ENCODE results near the gene TNFSF13.

The TNFSF13 gene

GRCh38 chr17:7573324-7574080, 15.0 kb downstream of the TNFSF13 start:
- Histone ChIP-seq H3K27me3 (ENCODE audit: control insufficient read depth in 5 of 5, insufficient read depth in 4 of 5, low read length in 5 of 5) (no peaks in the 10 kb centered on the region), H3K36me3 (ENCODE audit: control insufficient read depth in 5 of 5, insufficient read depth in 5 of 5, low read length in 5 of 5) (peaks cover 26 to 73% (median 67%) of the 10 kb centered on the region in 5 donors), H3K9me3 (ENCODE audit: control insufficient read depth in 5 of 5, low read length in 5 of 5) (no peaks in the 10 kb centered on the region), H3K9ac (ENCODE audit: low read length in 5 of 5) (peak overlapping the region; percentile 77 to 98 (median 98)), H3K4me1 (ENCODE audit: control insufficient read depth in 5 of 5, insufficient read depth in 5 of 5, low read length in 5 of 5) (peaks cover 12 to 55% (median 42%) of the 10 kb centered on the region in 5 donors), H3K4me3 (ENCODE audit: low read depth in 1 of 5, low read length in 5 of 5) (peak overlapping the region; percentile 84 to 99 (median 98)), H3K27ac (ENCODE audit: low read depth, low read length) (peak overlapping the region; percentile 98)

DNA sequence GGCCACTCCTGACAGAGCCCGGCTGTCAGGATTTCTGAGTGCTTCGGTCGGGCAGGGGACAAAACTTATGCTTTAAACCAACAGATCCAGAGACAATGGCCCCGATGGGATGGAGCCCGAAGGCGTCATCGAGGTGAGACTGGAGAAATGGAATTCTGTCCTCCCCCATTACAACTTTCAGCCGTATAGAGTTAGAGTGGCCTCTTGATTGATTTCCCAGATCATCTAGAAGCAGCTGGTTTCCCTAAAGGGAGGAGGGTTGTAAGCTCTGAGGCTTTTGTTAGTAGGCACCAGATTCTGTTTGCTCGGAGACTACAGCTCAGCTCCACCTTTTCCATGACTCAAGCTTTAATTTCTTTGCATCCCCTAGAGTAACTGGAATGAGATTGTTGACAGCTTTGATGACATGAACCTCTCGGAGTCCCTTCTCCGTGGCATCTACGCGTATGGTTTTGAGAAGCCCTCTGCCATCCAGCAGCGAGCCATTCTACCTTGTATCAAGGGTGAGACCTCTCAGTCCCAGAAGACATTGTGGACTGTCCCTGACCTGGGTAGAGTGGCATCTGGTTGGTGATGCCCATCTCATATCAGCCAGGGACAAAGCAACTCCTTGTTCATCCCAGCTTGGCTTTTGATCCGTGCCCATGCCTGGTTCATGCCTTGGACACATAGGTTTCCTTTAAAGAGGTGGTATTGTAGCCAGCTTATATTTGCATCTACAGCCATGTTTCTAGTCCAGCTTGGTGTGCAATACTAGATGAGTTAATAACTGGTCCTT, 15.8 kb downstream of the TNFSF13 start:
- Histone ChIP-seq H3K9ac (ENCODE audit: low read length in 5 of 5) (peak overlapping the region; percentile 19 to 87 (median 73)), H3K9me3 (ENCODE audit: control insufficient read depth in 5 of 5, low read length in 5 of 5) (no peaks in the 10 kb centered on the region), H3K27ac (ENCODE audit: low read depth, low read length) (peak overlapping the region; percentile 98), H3K4me1 (ENCODE audit: control insufficient read depth in 5 of 5, insufficient read depth in 5 of 5, low read length in 5 of 5) (peaks cover 18 to 64% (median 51%) of the 10 kb centered on the region in 5 donors), H3K4me3 (ENCODE audit: low read depth in 1 of 5, low read length in 5 of 5) (peak overlapping the region; percentile 84 to 99 (median 98)), H3K36me3 (ENCODE audit: control insufficient read depth in 5 of 5, insufficient read depth in 5 of 5, low read length in 5 of 5) (peaks cover 25 to 75% (median 67%) of the 10 kb centered on the region in 5 donors), H3K27me3 (ENCODE audit: control insufficient read depth in 5 of 5, insufficient read depth in 4 of 5, low read length in 5 of 5) (no peaks in the 10 kb centered on the region)

DNA sequence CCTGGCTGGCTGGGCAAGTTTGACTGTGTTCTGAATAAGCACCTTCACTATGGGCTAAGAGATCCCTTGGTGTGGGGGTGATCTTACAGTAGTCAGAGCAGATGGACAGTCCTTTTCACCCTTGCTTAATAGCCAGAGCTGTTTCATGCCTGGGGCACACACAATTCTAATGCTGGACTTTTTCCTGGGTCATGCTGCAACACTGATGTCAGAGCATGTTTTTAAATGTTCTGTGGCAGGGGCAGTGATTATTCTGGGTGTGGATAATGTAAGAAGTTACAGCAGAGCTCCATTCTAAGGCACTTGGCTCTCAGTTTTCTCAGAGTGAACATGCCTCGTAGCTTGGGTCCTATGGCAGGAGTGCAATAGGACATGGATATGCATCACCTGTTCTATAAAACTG, 16.9 kb downstream of the TNFSF13 start:
- Histone ChIP-seq H3K4me1 (ENCODE audit: control insufficient read depth in 5 of 5, insufficient read depth in 5 of 5, low read length in 5 of 5) (peaks cover 24 to 75% (median 62%) of the 10 kb centered on the region in 5 donors), H3K9ac (ENCODE audit: low read length in 5 of 5) (peak overlapping the region in 2 of 5 donors; percentile 73 to 84), H3K9me3 (ENCODE audit: control insufficient read depth in 5 of 5, low read length in 5 of 5) (no peaks in the 10 kb centered on the region), H3K4me3 (ENCODE audit: low read depth in 1 of 5, low read length in 5 of 5) (peak overlapping the region in 3 of 5 donors; percentile 85 to 98 (median 98)), H3K27ac (ENCODE audit: low read depth, low read length) (peak overlapping the region; percentile 98), H3K27me3 (ENCODE audit: control insufficient read depth in 5 of 5, insufficient read depth in 4 of 5, low read length in 5 of 5) (no peaks in the 10 kb centered on the region), H3K36me3 (ENCODE audit: control insufficient read depth in 5 of 5, insufficient read depth in 5 of 5, low read length in 5 of 5) (peaks cover 21 to 66% (median 63%) of the 10 kb centered on the region in 5 donors)

- Histone ChIP-seq H3K9me3 (ENCODE audit: control insufficient read depth in 5 of 5, low read length in 5 of 5) (no peaks in the 10 kb centered on the region), H3K4me1 (ENCODE audit: control insufficient read depth in 5 of 5, insufficient read depth in 5 of 5, low read length in 5 of 5) (peaks cover 28 to 80% (median 67%) of the 10 kb centered on the region in 5 donors), H3K9ac (ENCODE audit: low read length in 5 of 5) (peak overlapping the region in 1 of 5 donors; percentile 12), H3K4me3 (ENCODE audit: low read depth in 1 of 5, low read length in 5 of 5) (peak overlapping the region in 1 of 5 donors; percentile 98), H3K27ac (ENCODE audit: low read depth, low read length) (peak overlapping the region; percentile 98), H3K27me3 (ENCODE audit: control insufficient read depth in 5 of 5, insufficient read depth in 4 of 5, low read length in 5 of 5) (no peaks in the 10 kb centered on the region), H3K36me3 (ENCODE audit: control insufficient read depth in 5 of 5, insufficient read depth in 5 of 5, low read length in 5 of 5) (peaks cover 21 to 64% (median 61%) of the 10 kb centered on the region in 5 donors)
Measured at GRCh38 chr17:7575959-7576358, 17.4 kb downstream of the TNFSF13 start.

- Histone ChIP-seq H3K9ac (ENCODE audit: low read length in 5 of 5) (no peak overlapping the region), H3K27me3 (ENCODE audit: control insufficient read depth in 5 of 5, insufficient read depth in 4 of 5, low read length in 5 of 5) (no peaks in the 10 kb centered on the region), H3K4me3 (ENCODE audit: low read depth in 1 of 5, low read length in 5 of 5) (peak overlapping the region in 2 of 5 donors; percentile 12 to 98)
Measured at GRCh38 chr17:7576432-7576937, 17.9 kb downstream of the TNFSF13 start.

DNA sequence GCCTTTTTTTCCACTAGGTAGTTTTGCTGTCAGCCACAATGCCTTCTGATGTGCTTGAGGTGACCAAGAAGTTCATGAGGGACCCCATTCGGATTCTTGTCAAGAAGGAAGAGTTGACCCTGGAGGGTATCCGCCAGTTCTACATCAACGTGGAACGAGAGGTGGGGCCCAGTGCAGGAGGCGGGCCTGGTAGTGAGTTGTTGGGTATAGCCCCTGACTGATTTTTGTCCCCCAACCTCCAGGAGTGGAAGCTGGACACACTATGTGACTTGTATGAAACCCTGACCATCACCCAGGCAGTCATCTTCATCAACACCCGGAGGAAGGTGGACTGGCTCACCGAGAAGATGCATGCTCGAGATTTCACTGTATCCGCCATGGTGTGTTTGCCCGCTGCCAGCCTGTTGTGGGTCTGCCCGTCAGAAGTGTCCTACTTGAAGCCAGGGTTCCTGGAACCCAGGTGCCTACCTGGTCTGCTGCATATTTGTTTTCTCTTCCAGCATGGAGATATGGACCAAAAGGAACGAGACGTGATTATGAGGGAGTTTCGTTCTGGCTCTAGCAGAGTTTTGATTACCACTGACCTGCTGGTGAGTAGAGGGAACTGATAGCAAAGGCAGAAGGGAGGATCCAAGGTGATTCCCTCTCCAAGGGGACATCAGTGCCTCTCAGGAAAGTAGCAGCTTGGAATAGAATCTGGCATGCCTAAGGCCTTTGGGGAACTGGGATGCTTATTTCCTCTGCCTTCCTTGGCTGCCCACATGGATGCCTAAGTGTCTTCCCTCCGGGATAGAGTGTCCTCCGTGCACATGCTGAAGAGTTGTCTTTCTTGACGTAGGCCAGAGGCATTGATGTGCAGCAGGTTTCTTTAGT, 19.0 kb downstream of the TNFSF13 start:
- Histone ChIP-seq H3K9me3 (ENCODE audit: control insufficient read depth in 5 of 5, low read length in 5 of 5) (no peaks in the 10 kb centered on the region), H3K36me3 (ENCODE audit: control insufficient read depth in 5 of 5, insufficient read depth in 5 of 5, low read length in 5 of 5) (peaks cover 21 to 61% (median 57%) of the 10 kb centered on the region in 5 donors), H3K4me3 (ENCODE audit: low read depth in 1 of 5, low read length in 5 of 5) (peak overlapping the region in 2 of 5 donors; percentile 25 to 96), H3K27ac (ENCODE audit: low read depth, low read length) (peak overlapping the region; percentile 98), H3K9ac (ENCODE audit: low read length in 5 of 5) (no peak overlapping the region), H3K4me1 (ENCODE audit: control insufficient read depth in 5 of 5, insufficient read depth in 5 of 5, low read length in 5 of 5) (peaks cover 26 to 79% (median 72%) of the 10 kb centered on the region in 5 donors), H3K27me3 (ENCODE audit: control insufficient read depth in 5 of 5, insufficient read depth in 4 of 5, low read length in 5 of 5) (no peaks in the 10 kb centered on the region)

More at GRCh38 chr17:7576432-7576937, 17.9 kb downstream of the TNFSF13 start:
- Histone ChIP-seq H3K4me1 (ENCODE audit: control insufficient read depth in 5 of 5, insufficient read depth in 5 of 5, low read length in 5 of 5) (peaks cover 28 to 78% (median 70%) of the 10 kb centered on the region in 5 donors), H3K9me3 (ENCODE audit: control insufficient read depth in 5 of 5, low read length in 5 of 5) (no peaks in the 10 kb centered on the region), H3K36me3 (ENCODE audit: control insufficient read depth in 5 of 5, insufficient read depth in 5 of 5, low read length in 5 of 5) (peaks cover 21 to 61% (median 57%) of the 10 kb centered on the region in 5 donors), H3K27ac (ENCODE audit: low read depth, low read length) (peak overlapping the region; percentile 98)

- H3K9ac ChIP-seq (ENCODE audit: low read length in 5 of 5): peak within 1 kb of the TSS; percentile 60 to 96 (median 83)
- peak within 1 kb of the TSS; percentile 61 to 96 (median 63) for H3K4me3 ChIP-seq (ENCODE audit: low read depth in 1 of 5, low read length in 5 of 5)
- H3K4me1 ChIP-seq (ENCODE audit: control insufficient read depth in 5 of 5, insufficient read depth in 5 of 5, low read length in 5 of 5): peaks cover 23 to 86% (median 76%) of the 10 kb centered on the region in 5 donors
- H3K9me3 ChIP-seq (ENCODE audit: control insufficient read depth in 5 of 5, low read length in 5 of 5): no peaks in the 10 kb centered on the region
- H3K36me3 ChIP-seq (ENCODE audit: control insufficient read depth in 5 of 5, insufficient read depth in 5 of 5, low read length in 5 of 5): peaks cover 21 to 57% (median 51%) of the 10 kb centered on the region in 5 donors
- H3K27ac ChIP-seq (ENCODE audit: low read depth, low read length): peak within 1 kb of the TSS; percentile 98
- H3K27me3 ChIP-seq (ENCODE audit: control insufficient read depth in 5 of 5, insufficient read depth in 4 of 5, low read length in 5 of 5): no peaks in the 10 kb centered on the region
Measured at GRCh38 chr17:7579001-7579833, 20.7 kb downstream of the TNFSF13 start, which contains the start of gene CD68. Gene CD68 (plus strand): TSS chr17:7579638. CDS start chr17:7579678, 40 bp downstream.

- Histone ChIP-seq H3K4me3 (ENCODE audit: low read depth in 1 of 5, low read length in 5 of 5) (peak overlapping the region; percentile 61 to 96 (median 63)), H3K9me3 (ENCODE audit: control insufficient read depth in 5 of 5, low read length in 5 of 5) (no peaks in the 10 kb centered on the region), H3K4me1 (ENCODE audit: control insufficient read depth in 5 of 5, insufficient read depth in 5 of 5, low read length in 5 of 5) (peaks cover 24 to 86% (median 76%) of the 10 kb centered on the region in 5 donors), H3K36me3 (ENCODE audit: control insufficient read depth in 5 of 5, insufficient read depth in 5 of 5, low read length in 5 of 5) (peaks cover 18 to 49% (median 43%) of the 10 kb centered on the region in 5 donors), H3K27ac (ENCODE audit: low read depth, low read length) (peak overlapping the region; percentile 98), H3K9ac (ENCODE audit: low read length in 5 of 5) (peak overlapping the region; percentile 60 to 96 (median 83)), H3K27me3 (ENCODE audit: control insufficient read depth in 5 of 5, insufficient read depth in 4 of 5, low read length in 5 of 5) (no peaks in the 10 kb centered on the region)
Measured at GRCh38 chr17:7579834-7580603, 21.5 kb downstream of the TNFSF13 start.

All from subcutaneous abdominal adipose tissue (tissue), 5 donors.